VCaP (cell line): ENCODE data around the gene HSPBAP1.

Experiments
- H3K27ac ChIP-seq: fragments of 450-650 bp; 2 replicates; pipeline ENCODE4 v1.5.1; 2017
- CTCF ChIP-seq: fragments of 450-650 bp; conservative IDR thresholded peaks from 2 replicates; pipeline ENCODE4 v1.5.1; 2017; ENCODE audit warnings: mild to moderate bottlenecking, moderate library complexity

HSPBAP1 gene

GRCh38 chr3:122770521-122771202 lies 23.0 kb downstream of the HSPBAP1 start:
- TF ChIP-seq CTCF = no peak
- no peak overlapping the region for H3K27ac ChIP-seq

GRCh38 chr3:122767540-122768372 lies 25.9 kb downstream of the HSPBAP1 start:
- no peak for TF ChIP-seq CTCF

GRCh38 chr3:122766430-122766829 lies 27.2 kb downstream of the HSPBAP1 start:
- no peak for TF ChIP-seq CTCF
- H3K27ac ChIP-seq = no peak overlapping the region

More at GRCh38 chr3:122767540-122768372, 25.9 kb downstream of the HSPBAP1 start:
- H3K27ac ChIP-seq = no peak overlapping the region

- H3K27ac ChIP-seq = no peak overlapping the region
Observed at GRCh38 chr3:122760453-122761271, 33.0 kb downstream of the HSPBAP1 start.

GRCh38 chr3:122758877-122759560 lies 34.6 kb downstream of the HSPBAP1 start:
- TF ChIP-seq CTCF = no peak

More at GRCh38 chr3:122760453-122761271, 33.0 kb downstream of the HSPBAP1 start:
- no peak for TF ChIP-seq CTCF

GRCh38 chr3:122755491-122755890 lies 38.1 kb downstream of the HSPBAP1 start:
- no peak overlapping the region for H3K27ac ChIP-seq
- no peak for TF ChIP-seq CTCF

More at GRCh38 chr3:122758877-122759560, 34.6 kb downstream of the HSPBAP1 start:
- no peak overlapping the region for H3K27ac ChIP-seq
